Neural progenitor cell (in vitro differentiated cells): Measurements from ENCODE around the gene PAM. TPM values are rescaled to one million over a fixed set of nuclear protein-coding genes. Genes with fewer than 3 reads are reported as not detected.
A peak's percentile ranks its signal among the peaks of the same experiment; 100 is the strongest.

Source experiments
- DNase-seq: peaks from one replicate; pipeline ENCODE4 v3.0.0-alpha.2; 2016; ENCODE audit warnings: low spot score
- H2AFZ ChIP-seq: fragments of 200-600 bp; sonication (generic); replicated peaks from 2 replicates; pipeline ENCODE4 v1.6.1; 2016; ENCODE audit warnings: antibody characterized with exemption
- H3F3A ChIP-seq: fragments of 200-600 bp; sonication (generic); 2 replicates; pipeline ENCODE4 v1.6.1; 2016; ENCODE audit warnings: antibody characterized with exemption, low read depth
- H3K27ac ChIP-seq: fragments of 200-600 bp; sonication (generic); 2 replicates; pipeline ENCODE4 v1.5.1; 2016; ENCODE audit warnings: mild to moderate bottlenecking
- H3K27me3 ChIP-seq: fragments of 200-600 bp; sonication (generic); 2 replicates; pipeline ENCODE4 v1.6.1; 2016; ENCODE audit warnings: mild to moderate bottlenecking, moderate library complexity
- H3K36me3 ChIP-seq: fragments of 200-600 bp; sonication (generic); 2 replicates; pipeline ENCODE4 v1.5.1; 2016
- H3K4me1 ChIP-seq: fragments of 200-600 bp; sonication (generic); 2 replicates; pipeline ENCODE4 v1.6.1; 2016; ENCODE audit warnings: mixed run types
- H3K4me2 ChIP-seq: fragments of 200-600 bp; sonication (generic); 2 replicates; pipeline ENCODE4 v1.6.1; 2016
- H3K4me3 ChIP-seq: fragments of 200-600 bp; sonication (generic); 2 replicates; pipeline ENCODE4 v1.5.1; 2016
- H3K79me2 ChIP-seq: fragments of 200-600 bp; sonication (generic); 2 replicates; pipeline ENCODE4 v1.6.1; 2016; ENCODE audit warnings: low read depth
- H3K9ac ChIP-seq: fragments of 200-600 bp; sonication (generic); 2 replicates; pipeline ENCODE4 v1.6.1; 2016
- H3K9me3 ChIP-seq: fragments of 200-600 bp; sonication (generic); 2 replicates; pipeline ENCODE4 v1.5.1; 2016; ENCODE audit warnings: low read depth
- H4K20me1 ChIP-seq: fragments of 200-600 bp; sonication (generic); 2 replicates; pipeline ENCODE4 v1.6.1; 2016; ENCODE audit warnings: low read depth
- H3K27ac Mint-ChIP-seq: 3 replicates; pipeline ENCODE4 v1.8.0; 2021; ENCODE audit warnings: mixed read lengths
- H3K27me3 Mint-ChIP-seq: 2 replicates; pipeline ENCODE4 v1.8.0; 2022; ENCODE audit warnings: low read depth, mild to moderate bottlenecking, inconsistent platforms, moderate library complexity, mixed read lengths; ENCODE audit not compliant: insufficient read depth
- H3K36me3 Mint-ChIP-seq: 3 replicates; pipeline ENCODE4 v1.8.0; 2021; ENCODE audit warnings: mixed read lengths
- H3K4me1 Mint-ChIP-seq: 3 replicates; pipeline ENCODE4 v1.8.0; 2021; ENCODE audit warnings: mixed read lengths
- H3K4me3 Mint-ChIP-seq: 3 replicates; pipeline ENCODE4 v1.8.0; 2021; ENCODE audit warnings: mild to moderate bottlenecking, moderate library complexity, mixed read lengths
- H3K9me3 Mint-ChIP-seq: 3 replicates; pipeline ENCODE4 v1.8.0; 2020; ENCODE audit warnings: mixed read lengths
- EZH2 ChIP-seq: fragments of 200-600 bp; sonication (generic); IDR thresholded peaks from 2 replicates; pipeline ENCODE4 v1.6.1; 2017; ENCODE audit warnings: antibody characterized with exemption, mild to moderate bottlenecking, moderate library complexity
- EZH2phosphoT487 ChIP-seq: fragments of 200-600 bp; sonication (generic); IDR thresholded peaks from 2 replicates; pipeline ENCODE4 v1.6.1; 2017; ENCODE audit warnings: antibody characterized with exemption
- total RNA-seq: library from RNA; depleted of rRNA; stranded (reverse); fragments of >200 nt; gene quantifications from 2 replicates; pipeline ENCODE4 v1.2.3, GENCODE V29; 2015; ENCODE audit warnings: low replicate concordance
- TF ChIP-seq, protein P1 (sequence below): fragments of 200-600 bp; sonication (generic); IDR thresholded peaks from 2 replicates; pipeline ENCODE4 v1.5.1; 2017; ENCODE audit warnings: antibody characterized with exemption, mild to moderate bottlenecking

PAM gene
- total RNA-seq, 1 donor from 2014 or later, result 246 TPM

DNA sequence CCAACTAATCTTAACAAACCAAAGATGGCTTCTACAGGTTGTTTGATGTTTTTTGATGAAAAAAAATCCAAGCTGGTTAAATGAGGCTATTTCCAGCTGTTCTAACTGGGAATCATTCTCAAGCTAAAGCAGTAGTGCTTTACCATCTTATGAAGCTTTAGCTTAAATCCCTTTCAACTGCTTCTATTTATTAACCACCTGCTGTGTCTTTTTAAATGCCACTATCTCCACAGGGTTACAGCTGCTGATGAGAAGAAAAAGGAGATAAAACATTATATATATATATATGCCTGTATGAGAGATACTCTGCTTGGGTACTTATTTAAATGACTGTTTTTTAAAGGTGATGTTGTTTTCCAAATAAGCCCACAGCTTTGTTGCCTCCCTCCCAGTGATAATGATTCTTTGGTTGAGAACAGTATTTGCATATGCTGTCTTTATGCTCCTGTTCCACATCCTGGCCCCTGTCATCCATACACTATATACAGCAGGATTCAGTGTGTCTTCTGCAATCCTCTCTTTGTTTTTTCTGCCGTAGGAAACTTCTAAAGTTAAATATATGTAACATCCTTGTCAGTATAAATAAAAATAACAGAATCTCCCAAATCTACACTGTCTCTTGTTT, 164.0 kb downstream of the PAM start:
- peaks cover 57% of the 10 kb centered on the region for H3K4me1 ChIP-seq
- no peaks in the 10 kb centered on the region for H3K79me2 ChIP-seq
- H3K27ac ChIP-seq, result peak overlapping the region; percentile 90
- peak overlapping the region; percentile 55 for H3K4me2 ChIP-seq
- TF ChIP-seq EZH2 (no peak), EZH2phosphoT487 (no peak)
- TF ChIP-seq, protein P1, sequence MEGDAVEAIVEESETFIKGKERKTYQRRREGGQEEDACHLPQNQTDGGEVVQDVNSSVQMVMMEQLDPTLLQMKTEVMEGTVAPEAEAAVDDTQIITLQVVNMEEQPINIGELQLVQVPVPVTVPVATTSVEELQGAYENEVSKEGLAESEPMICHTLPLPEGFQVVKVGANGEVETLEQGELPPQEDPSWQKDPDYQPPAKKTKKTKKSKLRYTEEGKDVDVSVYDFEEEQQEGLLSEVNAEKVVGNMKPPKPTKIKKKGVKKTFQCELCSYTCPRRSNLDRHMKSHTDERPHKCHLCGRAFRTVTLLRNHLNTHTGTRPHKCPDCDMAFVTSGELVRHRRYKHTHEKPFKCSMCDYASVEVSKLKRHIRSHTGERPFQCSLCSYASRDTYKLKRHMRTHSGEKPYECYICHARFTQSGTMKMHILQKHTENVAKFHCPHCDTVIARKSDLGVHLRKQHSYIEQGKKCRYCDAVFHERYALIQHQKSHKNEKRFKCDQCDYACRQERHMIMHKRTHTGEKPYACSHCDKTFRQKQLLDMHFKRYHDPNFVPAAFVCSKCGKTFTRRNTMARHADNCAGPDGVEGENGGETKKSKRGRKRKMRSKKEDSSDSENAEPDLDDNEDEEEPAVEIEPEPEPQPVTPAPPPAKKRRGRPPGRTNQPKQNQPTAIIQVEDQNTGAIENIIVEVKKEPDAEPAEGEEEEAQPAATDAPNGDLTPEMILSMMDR, result no peak
- peak; percentile 37 for DNase-seq
- peaks cover 43% of the 10 kb centered on the region for H3K4me1 Mint-ChIP-seq
- H3K4me3 ChIP-seq, result no peak overlapping the region
- H3K27me3 ChIP-seq, result no peaks in the 10 kb centered on the region
- no peaks in the 10 kb centered on the region for H3K9me3 ChIP-seq
- H3K9ac ChIP-seq, result no peak overlapping the region
- peak overlapping the region; percentile 2 for H3K27ac Mint-ChIP-seq
- no peaks in the 10 kb centered on the region for H3K27me3 Mint-ChIP-seq
- H3F3A ChIP-seq, result peaks cover 27% of the 10 kb centered on the region
- no peak overlapping the region for H2AFZ ChIP-seq
- H3K4me3 Mint-ChIP-seq, result no peak overlapping the region
- peaks cover 15% of the 10 kb centered on the region for H3K36me3 Mint-ChIP-seq
- H4K20me1 ChIP-seq, result no peaks in the 10 kb centered on the region
- H3K36me3 ChIP-seq, result no peaks in the 10 kb centered on the region
- H3K9me3 Mint-ChIP-seq, result no peaks in the 10 kb centered on the region

- Histone ChIP-seq H3K9ac (no peak overlapping the region), H2AFZ (no peak overlapping the region), H3K27ac (peak overlapping the region; percentile 74), H4K20me1 (no peaks in the 10 kb centered on the region), H3K9me3 (no peaks in the 10 kb centered on the region), H3K4me2 (no peak overlapping the region), H3K4me3 (no peak overlapping the region), H3K4me1 (peaks cover 52% of the 10 kb centered on the region), H3K27me3 (no peaks in the 10 kb centered on the region), H3K79me2 (no peaks in the 10 kb centered on the region), H3K36me3 (no peaks in the 10 kb centered on the region), H3F3A (peaks cover 27% of the 10 kb centered on the region)
- Mint-ChIP-seq H3K27ac (no peak overlapping the region), H3K4me3 (no peak overlapping the region), H3K27me3 (no peaks in the 10 kb centered on the region), H3K36me3 (peaks cover 18% of the 10 kb centered on the region), H3K9me3 (no peaks in the 10 kb centered on the region), H3K4me1 (peaks cover 39% of the 10 kb centered on the region)
- DNase-seq, result no peak
- TF ChIP-seq, protein P1, result no peak
- TF ChIP-seq EZH2 (no peak), EZH2phosphoT487 (no peak)
Observed at GRCh38 chr5:102920762-102921161, 165.7 kb downstream of the PAM start.

DNA sequence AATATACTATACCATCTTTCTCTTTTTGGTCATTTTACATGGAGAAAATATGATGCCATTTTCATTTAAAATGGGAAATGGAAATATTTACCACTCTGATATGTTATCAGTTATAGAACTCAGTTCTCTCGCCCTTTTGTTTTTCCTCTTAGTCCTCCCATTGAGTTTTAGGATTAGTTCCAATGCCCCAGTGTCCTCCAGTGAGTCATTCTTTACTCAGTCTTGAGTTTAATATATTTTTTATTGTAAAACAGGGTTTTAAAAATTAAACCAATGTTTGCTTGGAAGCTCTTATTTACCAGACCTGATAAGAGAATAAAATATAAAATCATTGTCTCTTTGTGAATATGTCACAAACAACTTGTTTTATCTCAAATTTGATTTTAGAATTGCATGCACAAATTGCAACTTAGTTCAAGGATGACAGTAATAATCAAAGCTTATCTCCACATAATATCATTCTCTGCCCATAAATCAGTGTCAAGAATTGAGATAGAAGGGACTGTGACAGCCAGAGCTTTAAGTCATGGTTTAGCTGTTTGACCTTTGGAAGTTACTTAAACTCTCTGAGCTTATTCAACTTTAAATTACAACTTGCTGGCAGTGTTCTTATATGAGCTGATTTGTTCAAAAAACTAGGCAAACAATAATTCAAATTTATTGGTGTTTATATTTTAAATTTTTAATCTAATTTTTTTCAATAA, 166.4 kb downstream of the PAM start:
- H3F3A ChIP-seq, result peaks cover 27% of the 10 kb centered on the region
- H3K79me2 ChIP-seq, result no peaks in the 10 kb centered on the region
- H3K4me3 Mint-ChIP-seq, result no peak overlapping the region
- peak overlapping the region; percentile 16 for H3K4me2 ChIP-seq
- H2AFZ ChIP-seq, result no peak overlapping the region
- no peaks in the 10 kb centered on the region for H3K27me3 Mint-ChIP-seq
- peak overlapping the region; percentile 74 for H3K27ac ChIP-seq
- peaks cover 53% of the 10 kb centered on the region for H3K4me1 ChIP-seq
- H3K9me3 Mint-ChIP-seq, result no peaks in the 10 kb centered on the region
- H3K4me3 ChIP-seq, result no peak overlapping the region
- no peak for DNase-seq
- no peaks in the 10 kb centered on the region for H4K20me1 ChIP-seq
- TF ChIP-seq EZH2phosphoT487 (no peak), EZH2 (no peak)
- TF ChIP-seq, protein P1, result no peak
- no peaks in the 10 kb centered on the region for H3K9me3 ChIP-seq
- no peak overlapping the region for H3K27ac Mint-ChIP-seq
- H3K36me3 ChIP-seq, result no peaks in the 10 kb centered on the region
- peaks cover 39% of the 10 kb centered on the region for H3K4me1 Mint-ChIP-seq
- peaks cover 18% of the 10 kb centered on the region for H3K36me3 Mint-ChIP-seq
- no peaks in the 10 kb centered on the region for H3K27me3 ChIP-seq
- no peak overlapping the region for H3K9ac ChIP-seq
